NCI-H524 (cell line): ENCODE data around the gene ELMO3.

Source experiments
- DNase-seq, 2 experiments: peaks; one replicate each; lab custom pipeline; 2025; lab: John Stamatoyannopoulos, UW

ELMO3 gene

GRCh38 chr16:67180166-67180565 is 18.8 kb upstream of the ELMO3 start:
- no peak for DNase-seq

GRCh38 chr16:67181346-67181745 is 17.6 kb upstream of the ELMO3 start:
- DNase-seq, result no peak

DNA sequence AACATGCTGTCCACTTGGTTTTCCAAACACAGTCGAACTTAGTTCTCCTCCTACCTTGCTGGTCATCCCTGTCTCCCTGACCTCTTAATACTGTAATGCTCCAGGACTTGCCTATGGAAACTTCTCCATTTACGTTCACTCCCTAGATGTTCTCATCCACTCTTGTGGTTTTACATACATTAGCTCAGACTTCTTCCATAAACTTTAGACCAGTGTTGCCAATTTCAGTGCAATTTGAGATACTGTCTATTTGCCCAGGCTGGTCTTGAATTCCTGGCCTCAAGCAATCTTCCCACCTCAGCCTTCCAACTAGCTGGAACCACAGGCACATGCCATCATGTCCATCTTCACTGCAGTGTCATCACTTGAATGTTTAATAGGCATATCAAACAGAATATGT is 16.6 kb upstream of the ELMO3 start:
- DNase-seq, result no peak

- no peak for DNase-seq
Observed at GRCh38 chr16:67183284-67183626, 15.7 kb upstream of the ELMO3 start.

DNA sequence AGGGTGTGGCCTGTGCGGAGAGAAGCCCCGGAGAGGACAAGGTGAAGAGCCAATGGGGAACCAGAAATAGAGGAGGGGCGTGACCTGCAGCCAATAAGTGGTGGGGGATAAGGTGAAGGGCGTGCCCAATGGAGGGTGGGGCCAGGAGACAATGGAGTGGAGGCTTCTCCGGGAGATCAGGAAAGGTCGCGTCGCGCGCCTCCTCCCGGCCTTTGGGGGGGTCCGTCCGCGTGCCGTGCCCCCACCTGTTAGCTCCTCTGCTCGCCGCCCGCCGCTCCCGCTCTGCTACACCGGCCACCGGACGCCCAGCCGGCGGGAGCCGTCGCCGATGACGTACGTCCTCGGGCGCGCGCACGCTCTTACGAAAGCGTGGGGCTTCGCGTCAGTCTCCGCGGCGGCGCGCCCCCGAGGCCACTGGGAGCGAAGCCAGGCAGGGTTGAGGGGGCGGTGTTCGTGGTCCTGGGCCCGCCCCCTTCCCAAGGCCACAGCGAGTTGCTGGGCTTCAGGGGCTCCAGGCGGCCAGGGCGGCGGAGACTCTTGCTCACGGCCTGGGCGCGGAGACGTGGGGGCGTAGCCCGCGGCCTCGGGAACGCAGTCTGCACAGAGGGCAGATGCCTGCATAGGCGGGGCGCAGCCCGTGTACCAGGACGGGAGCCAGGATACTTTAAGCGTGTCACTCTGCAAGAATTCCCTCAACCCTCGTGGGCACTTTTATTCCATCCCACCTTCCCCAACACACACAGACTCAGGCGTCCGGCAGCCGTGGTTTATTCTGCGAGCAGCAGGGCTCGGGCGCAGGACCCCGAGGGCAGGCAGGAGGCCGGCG is 15.1 kb upstream of the ELMO3 start, which contains the start of gene MATCAP1:
Gene MATCAP1, minus strand, starts transcription at position 337 of the 826 bp plus-strand sequence. CDS start 3,353 bp downstream, outside the sequence.
- peak; percentile 99 for DNase-seq

- peak; percentile 33 to 75 for DNase-seq
Observed at GRCh38 chr16:67184453-67184994, 14.4 kb upstream of the ELMO3 start.

DNA sequence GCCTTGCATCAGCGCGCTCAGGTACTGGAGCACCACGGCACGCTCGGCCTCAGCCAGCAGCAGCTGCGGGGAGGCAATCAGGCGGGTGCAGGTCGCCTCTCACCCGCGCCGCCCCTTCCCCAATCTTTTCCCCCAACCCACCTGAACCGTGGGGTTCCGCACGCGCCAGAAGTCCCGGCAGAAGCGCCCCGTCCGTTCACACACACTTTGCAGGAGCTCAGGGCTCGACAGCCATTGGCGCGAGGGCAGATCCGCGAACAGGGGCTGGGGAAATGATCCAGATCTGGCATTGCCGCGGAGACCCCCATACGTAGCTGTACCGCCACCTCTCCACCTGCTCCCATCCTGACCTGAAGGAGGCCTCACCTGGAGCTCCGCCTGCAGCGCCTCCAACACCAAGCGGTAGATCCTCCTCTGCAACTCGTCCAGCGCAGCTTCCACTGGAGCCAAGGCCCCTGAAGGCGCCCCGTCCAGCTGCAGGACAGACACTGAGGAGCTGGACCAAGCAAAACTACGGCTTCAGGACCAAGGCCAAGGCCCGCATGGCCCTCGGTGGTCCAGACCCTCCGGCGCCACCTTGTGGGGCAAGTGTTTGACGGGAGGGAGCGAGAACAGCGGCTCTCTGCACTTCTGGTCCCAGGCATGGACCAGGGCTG is 13.8 kb upstream of the ELMO3 start:
- peak; percentile 64 to 80 for DNase-seq

DNA sequence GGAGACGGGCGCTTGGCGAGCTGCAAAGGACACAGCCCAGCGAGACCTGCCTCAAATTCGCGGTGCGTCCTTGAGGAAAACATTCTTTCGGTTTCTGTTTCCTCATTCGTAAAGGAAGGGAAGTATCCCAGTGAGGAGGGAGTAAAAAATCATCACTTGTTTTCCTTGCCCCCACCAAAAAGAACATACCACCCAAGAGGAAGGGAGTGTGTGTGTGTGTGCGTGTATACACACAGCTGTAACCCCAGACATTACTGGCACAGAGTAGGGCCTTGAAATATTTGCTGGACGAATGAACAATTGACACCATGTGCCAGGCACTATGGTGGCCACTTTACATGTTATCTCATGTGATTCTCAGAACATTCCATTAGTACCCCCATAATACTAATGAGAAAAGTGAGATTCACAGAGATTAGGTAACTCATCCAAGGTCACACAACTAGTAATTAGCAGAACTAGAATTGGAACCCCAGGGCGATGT is 13.2 kb upstream of the ELMO3 start:
- DNase-seq, result no peak

DNA sequence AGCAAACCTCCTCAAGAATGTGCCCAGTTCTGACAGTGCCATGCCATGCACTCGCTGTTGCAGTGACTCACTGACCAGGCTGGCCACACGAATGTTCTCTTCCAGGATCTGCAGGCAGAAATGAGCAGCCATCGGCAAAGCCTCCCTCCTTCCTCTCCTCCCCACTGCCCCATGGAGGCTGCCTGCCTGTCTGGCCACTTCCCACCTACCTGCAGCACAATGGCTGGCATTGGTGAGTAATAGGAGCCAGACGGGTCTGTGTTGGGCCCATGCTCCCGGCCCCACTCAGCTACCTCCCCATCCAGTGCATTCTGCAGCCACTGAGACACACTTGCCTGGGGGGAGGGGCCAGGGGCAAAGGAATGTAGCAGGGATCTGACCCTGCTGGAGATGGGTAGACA is 12.4 kb upstream of the ELMO3 start:
- no peak for DNase-seq

DNA sequence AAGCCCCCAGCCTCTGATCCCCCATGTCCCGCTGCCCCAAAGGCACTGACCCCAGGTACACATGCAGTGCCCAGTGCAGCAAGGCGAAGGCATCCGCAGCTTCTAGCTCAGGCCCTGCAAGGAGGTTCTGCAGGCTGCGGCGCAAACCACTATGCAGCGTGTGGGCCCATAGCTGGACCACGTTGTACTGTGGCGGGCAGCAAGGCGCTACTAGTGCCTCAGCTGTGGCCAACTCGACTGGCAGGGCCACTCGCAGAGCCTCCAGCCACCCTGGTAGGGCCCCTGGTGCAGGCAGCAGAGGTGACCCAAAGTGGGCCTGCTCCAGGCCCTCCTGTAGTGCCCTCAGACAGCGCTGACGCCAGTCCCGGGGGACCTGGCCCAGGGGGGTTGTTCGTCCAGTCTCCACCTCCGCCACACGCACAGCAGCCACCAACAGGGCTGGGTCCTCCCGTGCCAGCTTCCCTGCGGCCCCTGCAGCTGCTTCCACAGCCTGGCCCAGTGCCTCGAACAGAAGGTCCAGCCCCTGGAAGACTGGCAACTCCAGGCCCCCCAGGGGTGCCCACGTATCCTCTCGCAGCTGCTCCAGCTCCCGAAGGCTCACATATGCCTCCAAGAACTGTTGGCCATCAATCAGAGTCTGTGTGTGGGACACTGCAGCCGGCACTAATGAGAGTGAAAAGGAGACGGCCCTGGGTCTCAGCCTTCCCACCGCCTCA is 11.6 kb upstream of the ELMO3 start:
- no peak for DNase-seq

- no peak for DNase-seq
Observed at GRCh38 chr16:67188323-67188722, 10.6 kb upstream of the ELMO3 start.

DNA sequence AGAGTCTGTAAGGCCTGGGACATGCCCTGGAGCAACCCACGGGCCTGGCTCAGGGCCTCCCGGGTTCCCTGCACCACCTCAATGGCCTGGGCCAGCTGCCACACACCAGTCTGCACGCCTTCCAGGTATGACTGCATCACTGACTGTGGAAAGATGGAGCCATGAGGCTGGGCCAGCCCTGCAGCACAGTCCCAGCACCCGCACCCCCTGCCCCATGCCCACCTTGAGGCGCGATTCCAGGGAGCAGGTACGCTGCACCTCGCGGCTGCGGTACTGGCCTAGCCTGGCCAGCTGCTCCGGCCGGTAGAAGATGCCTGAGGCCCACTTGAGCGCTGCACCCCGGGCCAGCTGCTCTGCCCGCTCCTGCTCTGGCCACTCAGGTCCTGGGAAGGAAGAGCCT is 10.1 kb upstream of the ELMO3 start:
- no peak for DNase-seq

DNA sequence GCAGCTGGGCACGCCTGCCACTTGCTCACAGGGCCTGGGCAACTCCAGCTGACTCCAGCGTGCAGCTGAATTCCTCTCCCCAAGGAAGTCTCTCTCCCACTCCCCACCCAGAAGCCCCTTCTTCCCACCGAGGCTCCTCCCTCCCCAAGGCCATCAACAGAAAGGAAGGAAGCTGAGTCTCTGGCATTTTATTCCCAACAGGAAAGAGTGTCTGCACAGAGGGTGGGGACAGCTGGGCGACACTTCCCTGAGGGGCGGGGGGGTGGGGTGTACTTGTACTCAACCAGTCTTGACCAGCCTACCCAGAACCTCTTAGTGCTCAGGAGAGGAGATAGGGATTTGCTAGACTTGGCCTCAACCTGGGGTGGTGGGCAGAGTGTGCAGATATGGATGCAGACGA is 8.9 kb upstream of the ELMO3 start, which contains the start of gene EXOC3L1:
Gene EXOC3L1, minus strand, starts transcription at position 96 of the 400 bp plus-strand sequence. CDS start 460 bp downstream, outside the sequence.
- DNase-seq, result no peak

DNA sequence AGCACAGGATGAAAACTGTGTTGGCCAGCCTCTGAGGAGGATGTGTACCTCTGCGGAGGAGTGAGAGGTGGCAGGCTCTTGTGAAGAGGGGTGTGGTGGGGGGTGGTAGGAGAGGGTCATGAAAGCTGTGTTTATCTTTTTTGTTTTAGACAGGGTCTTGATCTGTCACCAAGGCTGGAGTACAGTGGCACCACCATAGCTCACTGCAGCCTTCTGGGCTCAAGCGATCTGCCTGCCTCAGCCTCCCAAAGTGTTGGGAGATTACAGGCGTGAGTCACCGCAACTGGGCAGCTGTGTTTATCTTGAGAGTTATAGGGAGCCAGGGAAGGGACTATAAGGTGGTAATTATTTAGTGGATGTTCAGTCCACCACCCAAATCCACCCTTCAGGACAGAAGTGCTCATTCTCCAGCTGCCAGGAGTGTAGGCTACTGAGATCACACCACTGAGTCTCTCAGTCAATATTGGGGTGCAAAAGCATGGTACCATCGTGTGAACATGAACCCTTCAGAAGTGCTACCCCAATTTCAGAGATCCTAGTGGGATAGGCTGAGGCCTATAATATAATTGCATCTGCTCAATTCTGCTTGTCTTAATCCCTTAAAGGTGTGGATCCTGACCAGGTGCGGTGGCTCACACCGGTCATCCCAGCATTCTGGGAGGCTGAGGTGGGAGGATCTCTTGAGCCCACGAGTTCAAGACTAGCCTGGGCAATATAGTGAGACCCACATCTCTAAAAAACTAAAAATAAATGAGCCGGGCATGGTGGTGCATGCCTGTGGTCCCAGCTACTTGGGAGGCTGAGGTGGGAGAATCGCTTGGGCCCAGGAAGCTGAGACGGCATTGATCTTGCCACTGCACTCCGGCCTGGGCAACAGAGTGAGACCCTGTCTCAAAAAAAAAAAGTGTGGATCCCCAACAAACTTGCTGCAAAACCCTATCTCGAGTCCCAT is 8.2 kb upstream of the ELMO3 start:
- DNase-seq, result no peak

DNA sequence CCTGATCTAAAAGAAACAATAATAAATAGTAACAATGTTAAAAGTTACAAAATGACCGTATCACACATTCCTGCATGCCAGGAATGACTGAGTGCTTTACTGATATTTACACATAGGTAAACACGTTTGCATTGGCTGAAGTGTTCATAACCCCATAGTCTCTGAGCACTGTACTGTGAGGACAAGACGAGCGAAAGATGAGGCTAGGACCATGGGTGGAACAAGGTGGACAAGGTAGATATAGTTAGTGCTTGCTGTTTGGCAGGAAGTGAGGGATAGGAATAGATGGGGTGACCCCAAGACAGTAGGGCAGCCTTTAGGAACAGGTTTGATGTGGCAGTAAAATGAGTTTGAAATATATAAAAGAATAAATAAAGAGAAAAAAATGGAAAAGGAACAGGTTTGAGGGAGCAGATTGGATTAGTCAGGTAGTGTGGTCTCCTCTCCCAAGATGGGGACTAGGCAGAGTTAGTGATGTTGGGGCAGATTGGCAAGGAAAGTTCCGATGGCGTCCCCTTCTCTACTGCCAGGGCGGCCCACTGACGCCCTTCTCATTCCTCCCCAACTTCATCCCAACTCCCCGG is 7.4 kb upstream of the ELMO3 start:
- no peak for DNase-seq

DNA sequence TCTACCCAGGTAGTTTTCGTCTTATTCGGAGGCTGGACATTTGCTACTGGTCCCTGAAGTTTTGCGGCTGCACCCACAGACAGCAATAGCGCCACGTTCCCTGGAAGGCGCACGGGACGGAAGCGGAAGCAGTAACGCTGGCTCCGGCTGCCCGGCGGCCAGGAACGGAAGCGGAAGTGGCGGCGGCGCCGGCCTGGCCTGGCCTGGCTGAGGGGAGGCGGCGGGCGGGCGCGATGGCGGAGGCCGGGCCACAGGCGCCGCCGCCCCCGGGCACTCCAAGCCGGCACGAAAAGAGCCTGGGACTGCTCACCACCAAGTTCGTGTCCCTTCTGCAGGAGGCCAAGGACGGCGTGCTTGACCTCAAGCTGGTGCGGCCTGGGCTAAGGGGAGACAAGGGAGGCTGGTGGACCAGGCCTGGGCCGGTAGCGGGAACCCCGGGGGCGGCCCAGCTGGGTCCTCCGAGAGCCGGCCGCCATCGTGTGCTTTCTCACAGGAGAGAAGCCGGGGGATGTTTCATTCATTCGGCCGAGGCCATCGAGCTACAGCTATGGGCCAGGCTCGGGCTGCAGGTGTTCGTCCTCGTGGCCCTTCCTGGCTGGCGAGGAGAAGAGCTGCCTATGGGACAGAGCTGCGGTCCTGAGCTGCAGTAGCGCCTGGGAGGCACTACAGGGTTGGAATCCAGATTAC is 6.8 kb upstream of the ELMO3 start, which contains the start of gene E2F4:
Gene E2F4, plus strand, starts transcription at position 161 of the 687 bp plus-strand sequence. Its CDS starts 73 bp downstream, at position 234.
- DNase-seq, result peak; percentile 83 to 89

DNA sequence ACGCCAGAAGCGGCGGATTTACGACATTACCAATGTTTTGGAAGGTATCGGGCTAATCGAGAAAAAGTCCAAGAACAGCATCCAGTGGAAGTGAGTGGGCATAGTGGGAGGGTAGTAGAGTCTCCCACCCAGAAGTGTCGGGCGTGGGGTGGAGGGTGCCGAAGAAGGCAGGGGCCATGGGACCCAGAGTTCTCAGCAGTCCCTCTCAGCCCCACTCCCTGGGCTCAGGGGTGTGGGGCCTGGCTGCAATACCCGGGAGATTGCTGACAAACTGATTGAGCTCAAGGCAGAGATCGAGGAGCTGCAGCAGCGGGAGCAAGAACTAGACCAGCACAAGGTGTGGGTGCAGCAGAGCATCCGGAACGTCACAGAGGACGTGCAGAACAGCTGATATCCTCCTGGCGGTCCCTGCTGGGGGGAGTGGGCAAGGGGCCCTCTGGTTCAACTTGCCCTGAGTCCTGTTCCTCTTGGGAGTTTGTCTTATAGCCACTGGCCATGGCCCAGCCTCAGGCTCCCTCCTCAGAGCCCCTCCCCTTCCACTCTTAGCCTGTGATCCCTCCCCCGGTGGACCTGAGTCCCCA is 6.1 kb upstream of the ELMO3 start:
- no peak for DNase-seq

DNA sequence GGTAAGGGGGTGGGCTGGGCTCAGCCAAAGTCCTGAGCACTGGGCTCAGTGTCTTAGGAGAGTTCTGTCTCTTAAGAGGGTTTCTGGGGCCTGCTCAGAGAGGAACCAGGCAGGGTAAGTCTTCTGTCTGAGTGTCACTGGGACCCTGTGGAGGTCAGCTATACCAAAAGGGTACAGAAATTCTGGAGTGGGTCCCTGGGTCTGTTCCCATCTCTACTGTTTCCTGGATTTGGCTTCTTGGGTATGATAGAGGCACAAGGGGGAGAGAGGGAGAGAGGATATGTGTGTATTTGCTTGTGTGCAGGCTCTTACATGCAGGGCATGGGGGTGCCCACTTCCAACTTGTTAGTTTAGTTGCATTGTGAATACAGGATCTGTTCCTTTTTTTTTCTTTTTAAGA is 5.4 kb upstream of the ELMO3 start:
- no peak for DNase-seq

DNA sequence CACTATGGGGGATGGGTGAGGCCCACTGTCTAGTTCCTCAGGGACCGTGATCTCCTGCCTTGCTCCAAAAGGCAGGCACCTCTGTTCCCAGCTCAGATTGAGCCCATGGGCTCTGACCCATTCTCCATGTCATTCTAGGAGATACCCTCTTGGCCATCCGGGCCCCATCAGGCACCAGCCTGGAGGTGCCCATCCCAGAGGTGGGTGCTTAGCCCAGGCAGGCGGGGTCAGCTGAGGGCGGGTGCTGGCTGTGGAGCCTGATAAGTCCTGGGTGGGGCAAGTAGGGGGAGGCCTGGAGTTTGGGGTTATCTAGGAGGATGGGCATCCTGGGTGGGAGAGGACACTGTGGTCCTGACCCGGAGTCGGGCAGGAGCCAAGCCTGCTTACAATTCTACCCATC is 4.7 kb upstream of the ELMO3 start:
- no peak for DNase-seq

DNA sequence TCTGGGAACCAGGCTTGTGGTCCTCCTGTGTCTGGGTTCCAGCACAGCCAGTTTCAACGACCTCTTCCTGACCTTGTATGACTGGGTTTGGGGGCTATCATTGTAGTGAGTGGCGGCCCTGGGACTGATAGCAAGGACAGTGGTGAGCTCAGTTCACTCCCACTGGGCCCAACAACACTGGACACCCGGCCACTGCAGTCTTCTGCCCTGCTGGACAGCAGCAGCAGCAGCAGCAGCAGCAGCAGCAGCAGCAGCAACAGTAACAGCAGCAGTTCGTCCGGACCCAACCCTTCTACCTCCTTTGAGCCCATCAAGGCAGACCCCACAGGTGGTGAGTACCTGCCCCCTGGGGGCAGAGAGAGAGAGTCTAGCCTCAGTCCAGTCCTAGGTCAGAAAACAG is 3.3 kb upstream of the ELMO3 start:
- DNase-seq, result no peak
